Cerebellar nuclear complex (tissue), 1 donor: ENCODE results near the gene TEAD1.

Experiments used
- DNase-seq, 2 experiments: peaks; one replicate each; lab custom pipeline; 2025; lab: John Stamatoyannopoulos, UW

TEAD1 gene

DNA sequence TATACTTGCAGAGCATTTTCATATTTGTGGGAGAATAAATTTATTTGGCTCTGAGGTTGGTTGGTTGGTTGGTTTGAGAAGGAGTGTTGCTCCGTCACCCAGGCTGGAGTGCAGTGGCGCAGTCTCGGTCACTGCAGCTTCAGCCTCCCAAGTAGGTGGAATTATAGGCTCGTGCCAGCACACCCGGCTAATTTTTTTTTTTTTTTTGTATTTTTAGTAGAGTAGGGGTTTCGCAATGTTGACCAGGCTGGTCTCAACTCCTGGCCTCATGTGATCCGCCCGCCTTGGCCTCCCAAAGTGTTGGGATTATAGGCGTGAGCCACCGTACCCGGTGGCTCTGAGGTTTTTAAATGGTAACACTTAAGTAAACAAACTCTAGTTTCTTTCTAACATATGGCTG lies 161.1 kb downstream of the TEAD1 start:
- DNase-seq, result no peak

DNA sequence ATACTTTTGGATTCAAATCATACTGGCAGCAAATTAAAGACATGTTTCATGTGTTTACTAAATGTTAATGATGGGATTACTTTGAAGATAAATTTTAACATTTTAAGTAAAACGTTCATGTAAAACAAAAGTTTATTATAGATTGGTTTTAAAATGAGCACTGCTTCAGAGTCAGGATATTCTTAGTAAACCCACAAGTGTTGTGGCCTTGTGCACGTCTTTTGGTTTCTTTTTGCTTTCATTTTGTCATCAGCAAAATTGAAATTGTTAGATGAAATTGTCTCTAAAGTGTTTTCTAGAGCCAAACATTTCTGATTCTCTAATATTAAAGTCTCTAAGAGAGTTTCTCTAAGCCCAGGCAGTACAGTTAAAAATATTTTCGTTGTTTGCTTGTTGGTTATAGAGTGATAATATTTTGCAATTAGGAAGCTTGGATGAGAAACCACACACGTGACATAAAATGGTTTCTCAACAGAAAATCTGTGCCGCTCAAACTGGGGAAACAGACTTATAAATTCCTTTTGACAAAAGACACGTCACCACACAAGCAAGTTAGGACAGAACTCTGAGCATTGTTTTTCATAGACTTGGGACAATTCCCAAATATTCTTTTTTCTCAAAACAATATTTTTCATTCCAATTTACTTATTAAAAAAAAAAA lies 164.4 kb downstream of the TEAD1 start:
- DNase-seq, result no peak

DNA sequence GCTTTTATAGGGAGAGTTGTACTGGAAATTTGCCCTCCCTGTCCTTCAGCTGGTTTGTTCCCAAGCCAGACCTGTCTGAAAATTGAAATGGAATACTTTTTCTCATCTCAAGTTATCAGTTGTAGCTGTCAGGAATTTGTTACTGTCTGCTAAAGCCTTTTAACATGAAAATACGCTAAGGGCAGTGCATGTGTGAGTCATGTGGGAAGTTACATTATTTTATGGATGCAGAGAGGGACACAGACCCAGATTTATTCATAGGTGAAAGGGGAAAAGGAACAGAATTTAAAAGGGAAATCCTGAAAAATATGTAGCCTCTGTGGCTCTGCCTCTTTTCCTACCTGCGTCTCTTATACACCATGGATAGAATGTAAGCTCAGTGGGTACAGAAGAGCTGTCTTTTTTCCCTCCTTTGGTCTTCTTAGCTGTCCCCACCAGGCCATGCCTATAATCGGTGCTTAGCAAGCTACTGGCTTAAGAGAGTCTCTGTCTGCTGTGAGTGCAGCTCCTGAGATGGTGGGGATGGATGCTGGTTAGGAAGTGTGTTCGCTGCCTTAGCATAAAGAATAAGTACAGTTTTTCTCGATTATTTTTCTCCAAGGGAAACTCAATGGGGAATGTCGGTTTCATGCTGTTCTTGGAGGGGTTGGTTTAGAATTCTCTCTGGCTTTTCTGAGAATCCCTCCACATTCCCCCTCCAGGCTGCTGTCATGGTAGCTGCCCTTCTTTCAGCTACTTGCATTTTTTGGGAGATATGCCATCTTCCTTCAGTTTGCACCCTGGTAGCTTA lies 166.8 kb downstream of the TEAD1 start:
- no peak for DNase-seq

DNA sequence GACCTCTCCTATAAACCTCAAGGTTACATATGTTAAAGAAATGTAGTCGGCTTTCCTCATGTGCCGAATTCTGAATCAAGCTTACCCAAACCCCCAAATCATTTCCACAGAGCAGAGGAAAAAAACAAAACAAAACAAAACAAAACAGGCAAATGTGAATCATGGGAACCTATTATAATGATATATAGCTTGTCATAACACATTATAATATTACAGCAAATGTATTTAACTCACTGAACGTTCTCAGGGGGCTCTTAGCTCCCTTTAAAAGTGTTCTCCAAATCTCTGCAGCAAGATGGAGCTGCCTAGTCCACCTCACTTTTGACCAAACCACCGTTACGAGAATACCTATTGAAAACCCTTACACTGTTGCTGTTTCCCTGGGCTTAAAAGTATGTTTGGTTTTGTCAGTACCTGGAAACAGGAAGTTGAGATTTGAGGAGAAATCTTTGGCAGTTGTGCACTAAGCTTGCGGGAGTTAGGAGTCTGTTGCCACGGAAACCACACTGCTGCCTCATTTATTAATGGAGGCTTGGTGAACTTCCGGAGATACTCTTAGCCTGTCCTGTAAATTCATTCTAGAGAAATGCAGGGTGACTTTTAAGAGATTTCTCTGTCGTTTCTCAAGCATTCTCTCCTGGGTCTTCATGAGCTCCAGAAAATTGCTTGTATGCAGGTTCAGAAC lies 167.9 kb downstream of the TEAD1 start:
- no peak for DNase-seq

DNA sequence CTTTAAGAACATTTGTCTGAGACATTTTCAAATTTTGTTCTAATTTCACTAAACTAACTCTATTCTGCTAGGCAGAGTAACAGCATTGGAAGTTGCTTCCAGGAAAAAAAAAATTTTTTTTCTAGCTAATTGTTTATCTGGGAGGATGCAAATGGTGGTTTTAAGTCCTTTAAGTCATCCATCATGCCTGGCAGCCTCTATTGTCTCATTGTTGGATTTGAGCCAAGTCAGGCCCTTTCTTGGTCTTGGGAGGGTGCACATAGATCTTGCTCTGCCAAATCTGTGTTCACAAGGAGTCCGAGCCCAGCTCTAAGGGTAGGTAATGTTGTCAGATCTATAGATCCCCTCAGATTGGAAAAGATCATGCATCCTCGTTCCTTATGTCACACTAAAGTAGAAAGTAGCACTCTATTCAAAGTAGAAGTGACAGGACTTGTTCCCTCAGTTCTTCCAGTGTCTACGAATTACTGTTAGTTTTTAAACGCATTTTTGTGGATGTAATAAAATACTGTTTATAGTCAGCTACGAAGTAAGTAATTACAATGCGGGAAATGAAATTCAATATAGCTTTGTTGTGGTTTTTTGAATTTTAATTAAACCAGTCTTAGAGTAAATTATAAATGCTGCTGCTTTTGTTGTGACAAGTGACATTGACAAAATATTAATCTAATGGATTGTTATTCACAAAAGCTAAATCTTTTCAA lies 168.9 kb downstream of the TEAD1 start:
- DNase-seq, result no peak

DNA sequence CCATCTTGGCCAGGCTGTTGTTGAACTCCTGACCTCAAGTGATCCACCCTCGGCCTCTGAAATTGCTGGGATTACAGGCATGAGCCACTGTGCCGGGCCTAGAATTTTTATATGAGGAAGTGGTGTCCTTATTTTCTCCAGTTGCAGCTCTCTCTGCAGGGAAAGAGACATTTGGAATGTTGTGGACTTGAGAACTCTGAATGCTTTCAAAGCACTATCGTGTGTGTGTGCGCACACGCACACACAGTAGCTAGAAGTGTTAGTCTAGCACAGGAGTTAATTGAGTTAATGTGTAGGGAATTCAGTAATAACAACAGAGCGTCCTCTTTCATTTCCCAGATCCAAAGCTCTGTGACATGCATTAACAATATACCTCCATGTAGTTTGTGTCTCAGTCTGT lies 170.9 kb downstream of the TEAD1 start:
- DNase-seq, result no peak

DNA sequence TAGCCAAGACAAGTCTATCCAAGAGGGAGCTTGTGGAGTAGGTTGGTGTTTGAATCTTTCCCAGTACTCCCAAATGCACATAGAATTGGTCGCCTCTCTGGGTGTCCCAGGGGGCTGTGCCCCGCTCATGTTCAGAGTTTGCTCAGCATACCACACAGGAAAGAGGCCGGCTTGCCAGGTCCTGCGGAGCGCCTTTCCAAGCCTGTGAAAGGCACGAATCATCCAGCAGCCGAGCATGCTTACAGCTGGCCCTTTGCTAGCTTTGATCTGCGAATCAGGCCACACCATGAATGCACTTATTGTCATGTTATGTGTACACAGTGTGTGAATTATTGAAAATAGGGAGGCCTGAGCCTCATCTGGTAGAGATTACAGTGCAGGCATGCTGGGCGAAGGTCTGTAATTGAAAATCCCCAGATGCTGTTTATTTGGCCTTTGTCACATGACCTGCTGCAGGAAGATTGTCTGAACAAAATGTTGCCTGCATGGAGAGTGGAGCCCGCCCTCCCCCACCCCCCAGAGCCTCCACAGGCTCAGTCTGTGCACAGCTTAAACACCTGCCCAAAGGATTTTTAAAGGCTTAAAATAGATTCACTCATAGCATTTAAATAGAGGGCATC lies 171.6 kb downstream of the TEAD1 start:
- no peak for DNase-seq

DNA sequence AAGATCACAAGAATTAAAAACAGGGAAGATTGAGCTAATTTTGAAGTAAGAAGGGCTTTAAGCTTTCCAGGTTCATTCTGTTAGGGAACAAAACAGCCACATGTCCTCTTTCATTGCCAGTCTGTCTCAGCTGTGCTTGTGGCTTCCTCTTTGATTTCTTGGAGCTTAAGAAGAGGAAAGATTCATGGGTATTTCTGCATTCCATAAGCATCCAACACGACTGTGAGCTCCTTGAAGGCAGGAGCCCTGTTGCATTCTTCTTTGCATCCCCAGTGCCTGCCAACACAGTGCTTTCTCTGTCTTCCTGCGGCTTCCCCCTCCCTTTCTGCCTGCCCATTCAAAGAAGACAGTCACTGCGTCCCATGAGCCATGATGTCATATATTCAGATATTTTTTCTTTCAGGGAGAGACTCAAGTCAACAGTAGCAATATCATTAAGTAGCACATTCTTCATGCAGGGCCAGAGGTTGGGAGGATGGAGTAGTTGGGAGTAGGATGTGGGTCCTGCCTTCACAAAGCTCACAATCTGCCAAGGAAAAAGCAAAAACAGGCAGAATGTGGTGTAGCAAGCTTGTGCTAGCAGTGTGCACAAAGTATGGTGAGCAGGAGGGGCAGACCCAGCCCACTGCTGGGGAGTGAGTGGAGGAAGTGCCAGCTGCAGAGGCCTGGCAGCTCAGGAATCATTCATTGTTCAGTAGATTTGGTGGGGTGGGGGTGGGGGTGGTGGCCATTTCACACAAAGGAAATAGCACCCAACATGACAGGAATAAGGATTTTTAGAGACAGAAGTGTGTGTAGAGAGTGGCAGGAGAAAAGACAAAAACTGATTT lies 172.8 kb downstream of the TEAD1 start:
- no peak for DNase-seq

DNA sequence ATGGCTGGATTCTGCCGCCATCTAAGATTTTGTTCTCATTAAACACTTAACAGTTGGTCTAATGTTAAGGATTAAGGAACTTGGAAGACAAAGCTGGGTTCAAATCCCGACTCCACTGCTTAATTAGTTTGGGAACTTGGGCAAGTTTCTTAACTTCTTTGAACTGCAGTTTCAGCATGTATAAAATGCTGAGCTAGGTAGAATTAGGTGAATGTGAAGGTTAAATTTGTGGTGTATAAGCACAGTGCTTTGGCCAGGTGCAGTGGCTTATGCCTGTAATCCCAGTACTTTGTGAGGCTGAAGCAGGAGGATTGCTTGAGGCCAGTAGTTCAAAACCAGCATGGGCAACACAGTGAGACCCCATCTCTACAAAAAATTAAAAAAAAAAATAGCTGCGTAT lies 174.2 kb downstream of the TEAD1 start:
- DNase-seq, result no peak

DNA sequence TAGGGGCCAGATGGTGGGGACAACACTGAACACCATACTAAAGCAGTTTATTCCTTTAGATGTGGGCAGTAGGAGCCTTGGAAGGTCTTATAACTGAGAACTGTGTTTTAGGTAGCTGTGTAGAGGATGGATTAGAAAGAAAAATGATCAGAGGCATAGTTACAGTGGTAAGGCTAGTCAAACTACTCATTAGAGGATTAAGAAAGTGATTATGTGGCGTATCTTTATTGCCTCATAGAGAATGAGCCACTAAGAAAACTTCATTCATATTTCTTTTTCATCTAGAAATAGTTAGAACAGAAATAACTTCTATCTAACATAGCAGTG lies 179.1 kb downstream of the TEAD1 start:
- no peak for DNase-seq

DNA sequence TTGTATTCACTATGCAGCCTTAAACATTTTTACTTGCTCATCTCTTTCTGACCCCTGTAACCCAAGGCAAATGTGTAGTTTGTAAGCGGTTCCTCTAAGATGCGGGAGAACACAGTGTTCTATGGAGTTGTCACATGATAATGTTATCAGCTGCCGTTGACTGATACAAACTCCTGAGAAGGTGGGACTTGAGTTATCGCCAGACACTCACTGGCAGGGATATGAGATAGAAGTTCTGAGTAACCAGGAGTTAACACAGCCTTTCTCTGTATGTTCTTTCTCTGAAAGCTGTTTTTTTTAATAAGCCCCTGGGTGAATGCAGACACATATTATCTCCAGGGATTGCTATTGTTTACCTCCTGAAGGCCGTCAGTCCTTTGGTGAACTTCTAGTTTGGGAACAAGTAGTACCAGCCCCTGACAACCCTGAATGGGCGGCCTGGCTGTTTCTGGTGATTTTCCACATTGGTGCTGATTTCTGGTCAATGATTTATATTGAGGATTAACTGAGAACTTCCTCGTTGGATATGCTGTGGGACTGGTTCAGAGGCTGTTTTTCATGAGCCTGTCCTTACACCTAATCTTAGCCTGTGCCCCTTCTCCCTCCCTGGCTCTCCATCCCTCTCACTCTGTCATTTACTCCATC lies 179.6 kb downstream of the TEAD1 start:
- no peak for DNase-seq

DNA sequence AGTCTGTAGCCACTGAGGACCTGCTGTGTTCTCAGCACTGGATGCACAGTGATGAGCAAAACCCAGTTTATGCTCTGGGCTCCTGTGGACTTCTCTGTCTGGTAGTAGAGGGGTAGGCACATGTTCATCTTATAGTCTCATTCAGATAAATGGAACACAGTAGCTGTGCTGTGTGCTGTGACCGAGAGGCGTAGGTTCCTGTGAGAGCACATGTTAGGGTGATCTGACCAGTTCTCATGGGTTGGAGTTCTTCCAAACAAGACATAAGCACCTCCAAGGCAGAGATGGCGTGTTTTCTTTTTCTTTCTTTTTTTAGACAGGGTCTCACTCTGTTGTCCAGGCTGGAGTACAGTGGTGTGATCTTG lies 180.1 kb downstream of the TEAD1 start:
- DNase-seq, result no peak

DNA sequence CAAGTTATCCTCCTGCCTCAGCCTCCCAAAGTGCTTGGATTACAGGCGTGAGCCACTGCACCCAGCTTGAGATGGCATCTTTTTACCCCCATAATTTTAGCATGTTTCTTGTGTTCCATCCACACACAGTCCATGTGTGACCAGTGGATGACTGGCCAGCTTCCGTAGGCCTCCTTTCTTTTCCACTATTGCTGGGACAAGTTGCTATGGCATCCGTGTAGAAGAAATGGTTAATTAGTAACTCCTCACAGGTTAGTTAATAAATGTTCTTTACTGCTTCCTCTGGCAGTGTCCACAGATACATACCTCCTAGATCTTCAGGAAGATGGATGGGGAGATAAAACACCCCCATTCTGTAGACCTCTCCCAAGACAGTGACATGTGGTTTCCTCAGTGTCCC lies 180.6 kb downstream of the TEAD1 start:
- DNase-seq, result no peak

DNA sequence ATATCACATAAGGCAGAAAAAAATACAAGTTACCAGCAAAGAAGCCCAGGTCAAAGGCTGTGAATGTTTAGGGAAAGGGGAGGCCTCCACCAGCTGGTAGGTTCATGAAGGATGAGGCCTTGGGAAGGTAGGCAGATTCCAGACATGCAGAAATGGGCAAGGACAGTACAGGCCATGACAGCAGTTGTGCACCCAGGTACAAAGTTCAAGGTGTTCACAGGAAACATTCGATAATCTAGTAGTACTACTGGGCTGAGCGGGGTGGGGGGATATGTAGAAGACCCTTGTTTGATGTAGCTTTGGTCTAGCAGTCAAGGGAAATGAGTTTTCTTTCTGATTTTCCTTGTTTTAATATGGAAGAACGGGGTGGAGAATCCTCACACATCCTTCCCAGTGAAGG lies 182.1 kb downstream of the TEAD1 start:
- no peak for DNase-seq

DNA sequence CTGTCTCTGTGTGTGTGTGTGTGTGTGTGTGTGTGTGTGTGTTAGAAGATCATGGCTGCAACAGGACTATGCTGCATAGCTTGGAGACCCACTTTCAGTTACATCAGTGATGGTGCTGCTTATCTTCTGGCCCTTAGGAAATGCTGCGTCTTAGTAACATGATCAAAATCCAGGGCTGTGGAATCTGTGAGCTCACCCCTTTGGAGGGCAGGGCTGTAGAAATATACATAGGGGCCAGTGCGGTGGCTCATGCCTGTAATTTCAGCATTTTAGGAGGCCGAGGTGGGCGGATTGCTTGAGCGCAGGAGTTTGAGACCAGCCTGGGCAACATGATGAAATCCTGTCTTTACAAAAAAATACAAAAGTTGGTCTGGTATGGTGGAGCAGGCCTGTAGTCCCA lies 183.4 kb downstream of the TEAD1 start:
- DNase-seq, result no peak

DNA sequence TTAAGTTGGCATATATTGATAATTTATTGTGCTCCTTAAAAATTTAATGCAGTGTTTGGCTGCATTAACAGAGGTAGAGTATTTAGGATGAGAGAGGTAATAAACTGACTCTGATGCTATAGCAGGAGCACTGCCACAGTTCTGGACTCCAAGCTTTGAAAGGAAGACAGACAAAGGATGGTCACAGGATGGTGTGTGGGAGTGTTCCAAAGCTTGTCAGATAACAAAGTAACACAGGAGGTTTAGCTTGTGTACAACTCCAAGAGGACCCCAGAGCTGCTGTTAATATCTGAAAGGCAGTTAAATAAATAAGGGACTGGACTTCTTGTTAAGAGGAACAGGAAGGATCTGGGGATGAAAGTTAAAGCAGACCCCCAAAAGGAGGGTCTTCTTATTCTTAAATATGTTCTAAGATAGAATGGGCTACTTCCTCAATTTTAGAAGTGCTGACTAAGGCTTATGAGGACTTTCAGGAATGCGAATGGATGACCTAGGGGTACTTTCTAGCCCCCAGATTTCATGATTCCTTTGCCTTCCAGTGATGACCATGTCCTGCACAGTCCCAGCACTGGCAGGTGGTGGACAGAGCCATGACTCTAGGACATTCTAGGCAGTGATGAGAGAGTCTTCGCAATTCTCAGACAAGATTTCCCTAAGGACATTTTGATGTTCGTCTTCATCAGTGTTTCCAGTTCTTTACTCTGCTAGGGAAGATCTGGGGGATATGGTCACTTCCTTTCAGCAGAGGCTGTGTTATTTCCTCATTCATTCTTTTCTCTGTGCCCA lies 185.8 kb downstream of the TEAD1 start:
- DNase-seq, result no peak

DNA sequence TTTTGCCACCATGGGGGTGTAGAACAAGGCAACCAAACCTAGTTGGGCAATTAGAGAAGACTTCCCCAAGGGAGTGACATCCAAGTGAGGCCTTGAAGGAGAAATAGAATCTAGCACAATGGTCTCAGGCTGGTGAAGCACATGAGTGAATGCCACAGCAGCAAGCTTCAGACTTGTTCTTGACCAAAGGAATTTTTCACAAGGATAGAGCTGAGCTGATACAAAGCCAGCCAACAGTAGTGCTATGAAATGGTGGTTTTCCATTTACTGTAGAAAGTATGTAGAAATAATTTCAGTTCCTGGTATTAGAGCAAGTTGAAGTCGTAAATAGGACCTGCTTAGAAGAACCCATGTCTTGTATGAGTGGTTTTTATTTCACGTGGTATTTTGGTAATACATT lies 186.6 kb downstream of the TEAD1 start:
- no peak for DNase-seq

DNA sequence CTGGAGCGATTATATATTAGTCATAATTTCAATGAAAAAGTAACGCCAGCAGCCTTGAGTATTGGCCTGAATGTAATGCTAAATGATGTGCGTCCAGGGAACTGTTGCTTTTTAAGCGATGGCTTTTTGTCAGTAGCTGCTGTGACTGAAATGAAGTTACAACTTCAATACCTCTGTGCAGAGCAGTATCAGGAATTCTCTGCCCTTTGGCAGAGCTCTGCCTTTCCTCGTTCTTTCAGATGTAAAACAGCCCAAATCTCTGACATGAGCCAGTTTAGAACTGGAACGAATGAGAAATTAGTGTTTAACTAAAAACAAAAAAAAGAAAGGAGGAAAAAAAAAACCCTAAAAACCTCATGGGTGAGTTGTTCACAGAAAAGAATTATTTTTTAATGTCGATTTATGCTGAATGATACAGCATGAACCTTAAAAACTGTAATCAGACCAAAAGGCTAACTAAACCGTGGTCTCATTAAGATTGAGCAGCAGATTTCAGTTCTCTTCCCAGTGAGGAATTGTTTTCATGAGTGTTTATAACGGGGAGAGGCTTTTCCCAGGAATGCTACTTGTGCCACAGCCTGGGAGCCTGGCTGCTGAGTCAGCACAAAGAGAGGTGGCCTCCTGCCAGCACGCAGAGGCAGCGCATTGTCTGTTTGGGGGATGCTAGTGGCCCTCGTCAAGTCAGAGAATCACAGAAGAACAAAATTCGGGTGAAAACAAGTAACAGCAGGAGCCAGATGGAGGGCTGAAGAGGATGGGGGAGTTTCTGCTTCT lies 188.7 kb downstream of the TEAD1 start:
- peak in 1 of 2 experiments; percentile 12 for DNase-seq

DNA sequence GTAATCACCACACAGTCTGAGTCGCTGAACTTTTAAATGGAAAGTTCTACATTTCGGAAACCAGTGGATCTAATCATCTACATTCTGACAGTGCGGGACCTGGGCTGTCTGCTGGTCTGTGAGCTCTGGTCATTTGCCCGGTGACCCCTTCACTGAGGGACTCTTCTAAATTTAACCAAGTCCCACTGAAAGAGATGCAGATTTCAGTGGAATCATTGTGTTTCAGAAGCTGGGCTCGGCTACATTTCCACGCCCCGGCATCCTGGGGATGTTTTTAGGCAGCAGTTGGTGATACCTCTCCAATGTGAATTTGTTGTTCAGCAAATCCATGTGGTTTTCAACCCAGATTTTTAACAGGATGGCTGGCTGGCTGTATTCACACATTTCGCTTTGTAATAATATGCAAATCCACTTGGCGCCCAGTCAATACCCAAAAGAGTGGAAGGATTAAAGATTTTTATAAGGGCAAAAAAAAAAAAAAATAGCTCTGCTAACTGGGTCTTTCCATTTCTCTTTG lies 189.4 kb downstream of the TEAD1 start:
- DNase-seq, result no peak
